Stimulated activated naive CD8-positive, alpha-beta T cell treated with anti-CD3 and anti-CD28 coated beads, Interleukin-15, amount 100 ng/mL, for 72 hours (primary cell): ENCODE measurements around the gene GRPEL2.

Experiments
- ATAC-seq: fragments of 150-1000 bp; cut with Tn5 transposase; 2 replicates; pipeline ENCODE4 v1.10.0; 2021; ENCODE audit warnings: mild to moderate bottlenecking, moderate library complexity
- DNase-seq, 2 donors: peaks; one replicate each; pipeline ENCODE4 v3.0.0; 2021 to 2022
- H3K27ac Mint-ChIP-seq, 2 donors: one replicate each; pipeline ENCODE4 v1.8.0; 2022; ENCODE audit warnings: mild to moderate bottlenecking in 2 of 2, mixed read lengths in 2 of 2, moderate library complexity in 2 of 2
- H3K27me3 Mint-ChIP-seq: one replicate; pipeline ENCODE4 v1.8.0; 2022; ENCODE audit warnings: mixed read lengths
- H3K4me1 Mint-ChIP-seq: one replicate; pipeline ENCODE4 v1.8.0; 2022; ENCODE audit warnings: mild to moderate bottlenecking, mixed read lengths
- H3K4me3 Mint-ChIP-seq, 2 donors: one replicate each; pipeline ENCODE4 v1.8.0; 2022; ENCODE audit warnings: mild to moderate bottlenecking in 2 of 2, mixed read lengths in 2 of 2, moderate library complexity in 1 of 2
- H3K9me3 Mint-ChIP-seq, 2 donors: one replicate each; pipeline ENCODE4 v1.8.0; 2022; ENCODE audit warnings: mixed read lengths in 2 of 2

The GRPEL2 gene, protein sequence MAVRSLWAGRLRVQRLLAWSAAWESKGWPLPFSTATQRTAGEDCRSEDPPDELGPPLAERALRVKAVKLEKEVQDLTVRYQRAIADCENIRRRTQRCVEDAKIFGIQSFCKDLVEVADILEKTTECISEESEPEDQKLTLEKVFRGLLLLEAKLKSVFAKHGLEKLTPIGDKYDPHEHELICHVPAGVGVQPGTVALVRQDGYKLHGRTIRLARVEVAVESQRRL

DNA sequence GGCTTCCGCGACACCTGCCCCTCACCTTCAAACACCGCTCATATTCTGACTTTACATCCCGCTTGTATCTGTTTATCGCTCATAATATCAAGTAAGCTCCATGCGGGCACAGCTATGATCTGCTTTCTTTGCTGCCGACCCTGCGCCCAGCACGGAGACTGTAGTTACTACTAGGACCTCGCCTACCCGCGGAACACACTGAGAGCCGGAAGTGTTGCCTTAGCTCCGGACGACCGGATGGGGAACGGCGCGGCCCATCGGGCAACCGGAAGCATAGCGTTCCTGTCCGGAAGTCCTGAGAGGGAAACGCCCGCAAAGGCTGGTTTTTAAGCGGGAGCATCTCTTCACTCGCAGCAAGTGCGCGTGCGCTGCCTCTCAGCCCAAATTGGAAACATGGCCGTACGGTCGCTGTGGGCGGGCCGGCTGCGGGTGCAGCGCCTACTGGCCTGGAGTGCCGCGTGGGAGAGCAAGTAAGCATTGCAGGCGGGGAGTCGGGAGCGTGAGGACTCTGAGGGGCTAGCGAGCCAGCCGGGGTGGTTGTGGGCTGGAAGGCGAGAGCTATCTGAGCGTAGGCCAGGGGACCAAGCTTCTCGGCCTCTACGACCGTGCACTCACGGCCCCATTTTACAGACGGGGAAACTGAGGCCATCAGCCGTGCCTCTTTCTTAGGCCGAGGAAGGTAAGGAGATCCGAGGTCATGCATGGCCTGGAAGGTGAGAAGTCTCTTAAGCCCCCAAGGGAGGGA, at the start of gene GRPEL2:
GRPEL2 (plus strand) TSS at position 353 of the 745 bp plus-strand sequence; CDS start at position 394, 41 bp downstream.
- H3K27ac Mint-ChIP-seq = peak within 1 kb of the TSS; percentile 100
- no peaks in the 10 kb centered on the region for H3K27me3 Mint-ChIP-seq
- DNase-seq = peak; percentile 92 to 97
- peaks cover 54% of the 10 kb centered on the region for H3K4me1 Mint-ChIP-seq
- ATAC-seq = peak; percentile 97
- no peaks in the 10 kb centered on the region for H3K9me3 Mint-ChIP-seq
- peak within 1 kb of the TSS; percentile 89 to 100 for H3K4me3 Mint-ChIP-seq

DNA sequence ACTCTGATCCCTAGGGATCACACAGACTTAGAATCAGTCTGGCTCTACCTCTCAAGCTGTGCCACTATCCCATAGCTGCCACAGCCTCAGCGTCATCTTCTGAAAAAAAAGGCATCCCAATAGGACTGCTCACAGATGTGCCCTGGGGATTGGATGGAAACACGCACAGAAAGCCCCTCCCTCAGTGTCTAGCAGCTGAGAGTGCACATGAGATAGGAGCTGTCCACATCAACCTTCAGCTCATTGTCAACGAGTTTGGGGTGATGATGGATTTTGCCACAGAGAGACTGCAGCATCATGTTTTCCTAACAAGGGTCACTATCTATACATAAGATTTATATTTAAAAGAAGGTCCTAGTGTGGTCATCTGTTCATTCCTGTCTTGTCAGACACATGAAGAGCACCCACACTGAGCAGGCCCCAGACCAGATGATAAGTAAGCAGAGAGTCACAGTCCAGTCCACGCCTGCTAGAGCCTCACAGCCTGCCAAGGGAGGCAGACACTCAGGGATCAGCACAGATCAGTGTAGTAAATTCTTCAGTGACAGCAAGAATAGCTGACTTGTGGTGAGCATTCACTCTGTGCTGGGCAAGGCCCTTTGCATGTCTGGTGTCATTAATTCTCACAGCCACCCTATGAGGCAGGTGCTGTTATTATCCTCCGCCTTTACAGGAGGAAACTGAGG, 47.8 kb upstream of the GRPEL2 start:
- peaks cover 44% of the 10 kb centered on the region for H3K4me1 Mint-ChIP-seq
- ATAC-seq = no peak
- no peaks in the 10 kb centered on the region for H3K9me3 Mint-ChIP-seq
- peaks cover 7% of the 10 kb centered on the region for H3K27me3 Mint-ChIP-seq
- no peak overlapping the region for H3K4me3 Mint-ChIP-seq
- H3K27ac Mint-ChIP-seq = no peak overlapping the region
- DNase-seq = no peak

DNA sequence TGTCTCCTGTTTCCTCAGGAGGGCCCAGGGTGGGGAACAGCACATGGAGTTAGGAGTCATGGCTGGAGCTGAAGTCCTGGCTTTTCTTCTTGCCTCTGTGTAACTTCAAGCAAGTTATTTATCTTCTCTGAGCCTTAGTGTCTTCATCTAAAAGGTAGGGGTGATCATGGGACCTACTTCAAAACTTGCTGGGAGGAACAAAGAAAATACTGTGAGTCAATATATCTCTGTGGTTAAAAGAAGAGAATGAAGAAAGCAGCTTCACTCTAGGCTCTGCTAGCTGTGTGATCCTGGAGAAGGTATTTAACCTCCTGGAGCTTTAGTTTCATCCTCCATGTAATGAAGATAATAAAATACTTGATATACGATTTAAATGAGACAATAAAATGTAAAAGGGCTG, 47.1 kb upstream of the GRPEL2 start:
- DNase-seq = no peak

DNA sequence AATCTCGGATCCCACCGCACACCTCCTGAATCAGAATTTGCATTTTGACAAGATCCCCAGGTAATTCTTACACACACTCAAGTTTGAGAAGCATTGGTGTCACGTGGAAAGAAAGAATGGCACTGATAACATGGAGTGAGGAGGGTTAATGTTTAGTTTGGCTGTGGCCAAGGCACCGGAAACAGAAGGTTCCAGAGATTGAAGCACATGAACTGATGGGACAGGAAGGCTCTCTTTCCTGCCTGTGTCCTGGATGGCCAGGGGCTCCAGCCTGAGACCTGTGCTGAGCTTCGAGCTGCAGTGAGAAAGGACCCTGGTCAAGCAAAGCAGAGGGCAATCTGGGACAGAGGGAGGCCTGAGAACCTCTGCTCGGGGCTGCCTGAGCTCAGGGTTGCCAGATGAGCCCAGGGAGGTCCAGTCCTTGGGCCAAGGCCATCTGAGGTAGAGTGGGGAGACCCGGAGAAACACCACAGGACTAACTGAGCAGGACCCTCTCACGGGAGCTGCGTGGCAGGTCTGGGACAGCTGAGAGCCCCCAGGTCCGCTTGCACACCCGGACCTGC, 46.4 kb upstream of the GRPEL2 start:
- peak overlapping the region in 1 of 2 donors; percentile 14 for H3K27ac Mint-ChIP-seq
- H3K4me3 Mint-ChIP-seq = no peak overlapping the region
- no peaks in the 10 kb centered on the region for H3K9me3 Mint-ChIP-seq
- H3K4me1 Mint-ChIP-seq = peaks cover 44% of the 10 kb centered on the region
- ATAC-seq = no peak
- no peak for DNase-seq
- H3K27me3 Mint-ChIP-seq = peaks cover 7% of the 10 kb centered on the region

More for the DNA sequence above, 47.1 kb upstream of the GRPEL2 start:
- Mint-ChIP-seq H3K4me1 (peaks cover 44% of the 10 kb centered on the region), H3K9me3 (no peaks in the 10 kb centered on the region), H3K27me3 (peaks cover 7% of the 10 kb centered on the region), H3K27ac (no peak overlapping the region), H3K4me3 (no peak overlapping the region)
- no peak for ATAC-seq

DNA sequence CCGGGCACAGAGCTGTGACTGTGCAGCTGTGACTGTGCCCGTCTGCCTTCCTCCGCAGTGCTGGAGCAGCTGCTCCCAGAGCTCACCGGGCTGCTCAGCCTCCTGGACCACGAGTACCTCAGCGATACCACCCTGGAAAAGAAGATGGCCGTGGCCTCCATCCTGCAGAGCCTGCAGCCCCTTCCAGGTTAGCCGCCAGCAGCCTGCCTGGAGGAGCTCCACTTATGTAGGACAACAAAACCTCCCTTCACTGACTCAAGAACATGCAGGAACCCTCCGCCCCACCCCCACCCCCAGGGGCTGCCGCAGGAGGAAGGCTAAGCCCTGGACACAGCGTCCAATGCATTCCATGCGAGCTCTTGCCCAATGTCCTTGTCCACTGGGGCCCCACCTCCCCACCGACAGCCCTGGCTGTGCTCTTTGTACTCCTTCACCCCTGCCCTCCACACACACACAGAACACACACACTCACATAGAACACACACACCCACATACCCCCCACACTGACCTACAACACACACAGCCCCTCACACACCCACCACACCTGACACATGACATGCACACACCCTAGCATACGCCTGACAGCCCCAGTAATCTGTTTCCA, 45.7 kb upstream of the GRPEL2 start:
- Mint-ChIP-seq H3K4me1 (peaks cover 44% of the 10 kb centered on the region), H3K4me3 (no peak overlapping the region), H3K27ac (peak overlapping the region in 1 of 2 donors; percentile 19), H3K27me3 (peaks cover 7% of the 10 kb centered on the region), H3K9me3 (no peaks in the 10 kb centered on the region)
- ATAC-seq (peak; percentile 6), DNase-seq (no peak)

DNA sequence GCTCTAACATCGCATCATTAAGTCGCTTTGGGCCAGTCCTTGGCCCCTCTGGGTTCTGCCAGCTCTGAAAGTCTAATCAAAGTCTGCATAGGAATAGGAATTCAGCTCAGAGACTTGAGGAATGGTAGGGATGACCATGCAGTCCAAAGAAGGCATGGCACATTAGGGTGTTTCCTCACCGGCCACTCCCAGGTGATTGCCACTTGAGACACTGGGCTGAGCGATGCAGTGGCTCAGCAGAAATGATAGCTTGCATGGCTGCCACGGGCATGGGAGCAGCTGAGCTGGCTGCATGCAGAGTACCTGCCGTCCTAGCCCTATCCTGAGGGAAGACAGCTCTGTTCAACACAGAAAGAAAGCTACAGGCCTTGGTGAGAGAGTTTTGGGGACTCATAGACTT, 44.9 kb upstream of the GRPEL2 start:
- H3K27me3 Mint-ChIP-seq = peaks cover 7% of the 10 kb centered on the region
- peaks cover 36% of the 10 kb centered on the region for H3K4me1 Mint-ChIP-seq
- ATAC-seq (no peak), DNase-seq (no peak)
- H3K4me3 Mint-ChIP-seq = no peak overlapping the region
- no peaks in the 10 kb centered on the region for H3K9me3 Mint-ChIP-seq
- no peak overlapping the region for H3K27ac Mint-ChIP-seq

DNA sequence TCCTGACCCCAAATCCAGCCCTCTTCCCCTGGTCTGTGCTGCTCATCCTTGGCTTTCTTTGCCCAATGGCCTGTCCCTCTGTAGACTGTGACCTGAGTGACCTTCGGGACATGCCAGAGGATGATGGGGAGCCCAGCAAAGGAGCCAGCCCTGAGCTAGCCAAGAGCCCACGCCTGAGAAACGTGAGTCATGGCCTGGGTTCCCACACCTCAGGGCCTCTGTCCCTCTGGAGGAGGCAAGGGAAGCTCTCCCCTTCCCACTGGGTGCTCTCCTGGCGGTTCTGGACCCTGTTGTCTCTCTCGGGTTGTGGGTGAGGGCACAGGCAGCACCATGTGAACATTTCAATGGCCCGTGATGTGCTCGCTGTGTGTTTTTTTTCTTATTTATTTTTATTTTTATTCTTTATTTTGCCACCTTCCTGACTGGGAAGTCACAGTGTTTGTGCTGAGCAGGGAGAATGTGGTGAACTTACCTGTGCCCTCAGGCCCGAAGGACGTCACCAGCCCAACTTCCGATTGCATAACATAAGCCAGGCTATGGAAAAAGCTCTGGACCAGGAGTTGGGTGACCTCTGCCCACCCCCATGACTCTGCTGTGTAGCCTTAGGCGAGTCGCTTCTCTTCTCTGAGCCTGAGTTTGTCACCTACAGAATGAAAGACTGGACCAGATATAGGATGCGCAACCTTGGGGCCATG, 44.1 kb upstream of the GRPEL2 start:
- no peak for ATAC-seq

DNA sequence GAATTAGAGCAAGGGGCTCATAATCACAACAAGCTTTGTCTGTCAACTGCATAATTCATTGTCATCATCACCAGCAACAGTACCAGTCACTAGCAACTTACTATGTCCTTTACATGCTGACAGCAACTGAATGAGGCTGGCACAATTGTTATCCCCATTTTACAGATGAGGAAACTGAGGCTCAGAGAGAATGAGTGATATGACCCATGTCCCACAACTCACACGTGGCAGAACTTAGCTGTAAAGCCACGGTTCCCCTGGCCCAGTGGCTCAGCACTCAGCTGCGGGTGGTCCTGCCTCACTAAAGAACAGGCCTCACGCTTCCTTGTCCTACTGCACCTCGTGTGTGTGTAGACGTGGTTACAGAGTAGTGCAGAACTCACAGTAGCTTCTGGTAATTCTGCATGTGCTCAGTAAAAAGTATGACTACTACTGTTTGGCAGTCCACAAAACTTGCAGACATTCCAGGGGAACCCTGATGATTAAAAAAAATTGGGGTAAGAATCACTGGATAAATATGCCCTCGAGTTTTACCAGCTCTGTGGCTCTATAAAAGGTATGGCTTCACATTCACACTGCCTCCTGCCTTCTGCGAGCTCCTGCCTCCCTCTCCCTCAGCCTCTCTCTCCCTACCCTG, 43.4 kb upstream of the GRPEL2 start:
- DNase-seq = no peak
- ATAC-seq = no peak
- H3K4me3 Mint-ChIP-seq = no peak overlapping the region
- peak overlapping the region in 1 of 2 donors; percentile 28 for H3K27ac Mint-ChIP-seq
- H3K4me1 Mint-ChIP-seq = peaks cover 27% of the 10 kb centered on the region
- no peaks in the 10 kb centered on the region for H3K9me3 Mint-ChIP-seq
- peaks cover 7% of the 10 kb centered on the region for H3K27me3 Mint-ChIP-seq

More for the DNA sequence above, 44.1 kb upstream of the GRPEL2 start:
- H3K27me3 Mint-ChIP-seq = peaks cover 7% of the 10 kb centered on the region
- H3K27ac Mint-ChIP-seq = no peak overlapping the region
- H3K4me1 Mint-ChIP-seq = peaks cover 32% of the 10 kb centered on the region
- no peak for DNase-seq
- H3K9me3 Mint-ChIP-seq = no peaks in the 10 kb centered on the region
- H3K4me3 Mint-ChIP-seq = no peak overlapping the region

DNA sequence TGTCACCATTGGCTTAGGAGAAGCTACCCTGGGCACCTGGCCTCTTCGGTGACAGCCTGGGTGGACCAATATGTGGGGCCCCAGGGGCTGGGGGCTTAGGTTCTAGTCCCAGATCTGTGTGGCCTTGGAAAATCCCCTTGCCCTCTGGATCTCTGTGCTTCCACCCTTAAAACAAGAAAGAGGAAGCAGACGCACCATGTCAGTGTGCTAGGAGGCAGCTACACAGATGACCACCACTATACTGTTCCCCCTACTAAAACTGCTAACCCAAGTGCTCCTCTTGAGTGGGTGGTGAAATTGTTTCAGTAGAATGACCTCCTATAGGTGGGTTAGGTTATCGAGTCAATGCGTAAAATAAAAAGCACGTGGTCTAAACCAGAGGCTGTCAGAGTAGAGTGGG, 42.7 kb upstream of the GRPEL2 start:
- no peak overlapping the region for H3K27ac Mint-ChIP-seq
- peaks cover 22% of the 10 kb centered on the region for H3K4me1 Mint-ChIP-seq
- H3K27me3 Mint-ChIP-seq = peaks cover 7% of the 10 kb centered on the region
- ATAC-seq (no peak), DNase-seq (no peak)
- H3K9me3 Mint-ChIP-seq = no peaks in the 10 kb centered on the region
- no peak overlapping the region for H3K4me3 Mint-ChIP-seq

DNA sequence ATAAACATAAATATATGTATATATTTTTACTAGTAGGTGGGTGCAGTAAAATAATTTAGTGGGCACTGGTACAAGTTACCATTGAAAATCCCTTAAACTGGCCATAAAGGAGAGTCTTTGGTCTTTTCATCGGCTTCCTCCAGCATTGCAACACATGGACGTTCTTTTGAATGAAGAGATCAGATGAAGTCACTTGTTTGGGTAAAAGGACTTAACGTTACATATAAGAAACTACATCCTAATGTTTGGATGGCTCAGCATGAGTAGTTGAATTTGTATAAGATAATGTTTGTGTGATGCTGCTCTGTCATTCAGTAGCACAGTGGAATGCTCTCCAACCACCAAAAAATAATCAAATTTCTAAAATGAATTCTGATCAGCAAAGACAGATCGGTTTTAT, 42.1 kb upstream of the GRPEL2 start:
- no peak for DNase-seq
- H3K4me1 Mint-ChIP-seq = peaks cover 17% of the 10 kb centered on the region
- H3K27me3 Mint-ChIP-seq = peaks cover 7% of the 10 kb centered on the region
- H3K4me3 Mint-ChIP-seq = no peak overlapping the region
- H3K9me3 Mint-ChIP-seq = no peaks in the 10 kb centered on the region
- ATAC-seq = no peak
- no peak overlapping the region for H3K27ac Mint-ChIP-seq

DNA sequence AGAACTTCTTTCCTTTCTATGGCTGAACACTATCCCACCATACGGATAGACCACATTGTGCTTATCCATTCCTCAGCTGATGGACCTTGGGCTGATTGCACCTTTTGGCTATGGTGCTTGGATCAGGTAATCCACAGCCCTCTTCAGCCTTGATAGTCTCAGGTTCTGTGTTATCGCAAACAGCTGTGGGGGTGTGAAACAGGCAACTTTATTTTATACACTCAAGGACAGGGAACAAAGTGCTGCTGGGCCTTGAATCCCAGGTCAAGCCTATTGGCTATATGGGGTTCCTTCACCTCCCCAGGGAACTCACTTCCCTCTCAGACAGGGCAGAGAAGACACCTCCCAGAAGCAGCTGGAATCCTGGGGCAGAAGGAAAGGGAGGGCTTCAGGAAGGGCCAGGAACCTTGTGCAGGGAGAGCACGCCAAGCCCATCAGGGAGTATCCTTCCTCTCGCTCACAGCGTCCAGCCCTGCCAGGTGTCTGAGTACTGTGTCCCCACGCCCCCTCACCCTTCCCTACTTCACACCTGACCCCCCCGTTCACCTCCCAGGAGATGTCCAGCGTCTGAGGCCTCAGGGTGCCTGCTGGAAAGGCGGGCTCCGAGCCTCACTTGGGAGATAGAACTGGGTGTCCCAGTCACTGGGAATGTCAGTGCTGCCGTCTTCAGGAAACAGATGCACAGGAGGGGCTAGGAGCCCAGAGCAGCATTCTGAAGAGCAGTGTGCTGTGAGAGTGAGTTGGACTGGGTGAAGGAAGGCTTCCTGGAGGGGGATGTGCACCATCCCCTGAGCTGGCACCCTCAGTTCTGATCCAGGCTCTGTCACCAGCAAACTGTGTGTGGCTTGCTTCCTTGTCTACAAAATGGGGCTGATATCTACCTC, 40.9 kb upstream of the GRPEL2 start:
- no peak for DNase-seq
- no peak overlapping the region for H3K27ac Mint-ChIP-seq
- no peak for ATAC-seq
- peaks cover 5% of the 10 kb centered on the region for H3K27me3 Mint-ChIP-seq
- no peak overlapping the region for H3K4me3 Mint-ChIP-seq
- peaks cover 4% of the 10 kb centered on the region for H3K4me1 Mint-ChIP-seq
- H3K9me3 Mint-ChIP-seq = no peaks in the 10 kb centered on the region

DNA sequence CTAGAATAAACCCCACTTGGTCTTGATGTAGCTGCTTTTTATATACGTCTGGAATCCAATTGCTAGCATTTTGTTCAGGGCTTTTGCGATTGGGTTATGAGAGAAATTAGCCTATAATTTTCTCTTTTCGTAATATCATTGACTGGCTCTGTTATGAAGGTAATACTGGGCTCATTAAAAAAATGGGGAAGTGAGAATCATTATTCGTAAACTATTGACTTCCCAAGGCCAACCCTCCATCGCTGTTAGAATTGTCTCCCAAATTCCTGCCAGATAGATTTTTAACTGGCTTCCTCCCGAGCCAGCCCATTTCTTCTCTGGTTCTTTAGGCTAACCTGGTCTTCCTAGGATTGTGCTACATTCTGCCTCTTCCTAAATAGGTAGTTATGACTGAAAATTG, 35.9 kb upstream of the GRPEL2 start:
- H3K27ac Mint-ChIP-seq = no peak overlapping the region
- peaks cover 8% of the 10 kb centered on the region for H3K4me1 Mint-ChIP-seq
- no peak overlapping the region for H3K4me3 Mint-ChIP-seq
- ATAC-seq = no peak
- DNase-seq = no peak
- no peaks in the 10 kb centered on the region for H3K27me3 Mint-ChIP-seq
- H3K9me3 Mint-ChIP-seq = no peaks in the 10 kb centered on the region

DNA sequence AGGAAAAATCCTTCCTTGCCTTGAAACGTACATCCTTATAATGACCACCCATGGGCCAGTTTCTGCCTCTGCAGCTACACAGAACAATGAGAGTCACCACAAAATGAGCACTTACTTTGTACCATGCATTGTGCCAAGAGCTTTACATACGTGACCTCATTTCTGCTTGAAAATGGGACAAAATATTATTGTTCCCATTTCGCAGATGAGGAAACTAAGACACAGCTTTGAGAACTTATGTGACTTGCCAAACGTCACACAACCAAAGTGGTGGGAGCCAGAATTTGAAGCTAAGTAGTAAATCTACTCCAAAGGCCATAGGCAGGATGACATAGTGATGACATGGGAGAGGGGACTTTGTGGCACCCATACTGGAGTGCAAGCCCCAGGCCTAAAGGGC, 34.8 kb upstream of the GRPEL2 start:
- DNase-seq = no peak
- H3K4me1 Mint-ChIP-seq = peaks cover 8% of the 10 kb centered on the region
- ATAC-seq = no peak
- H3K9me3 Mint-ChIP-seq = no peaks in the 10 kb centered on the region
- peak overlapping the region in 1 of 2 donors; percentile 61 for H3K27ac Mint-ChIP-seq
- no peaks in the 10 kb centered on the region for H3K27me3 Mint-ChIP-seq
- H3K4me3 Mint-ChIP-seq = no peak overlapping the region
